HG02759 (cell line): Measurements from ENCODE around the gene APOB.

Experiments used
- ATAC-seq: cut with Tn5 transposase; IDR thresholded peaks from one replicate; pipeline ENCODE4 v1.9.1; 2021; ENCODE audit warnings: mild to moderate bottlenecking, moderate library complexity; ENCODE audit not compliant: unreplicated experiment

APOB gene

DNA sequence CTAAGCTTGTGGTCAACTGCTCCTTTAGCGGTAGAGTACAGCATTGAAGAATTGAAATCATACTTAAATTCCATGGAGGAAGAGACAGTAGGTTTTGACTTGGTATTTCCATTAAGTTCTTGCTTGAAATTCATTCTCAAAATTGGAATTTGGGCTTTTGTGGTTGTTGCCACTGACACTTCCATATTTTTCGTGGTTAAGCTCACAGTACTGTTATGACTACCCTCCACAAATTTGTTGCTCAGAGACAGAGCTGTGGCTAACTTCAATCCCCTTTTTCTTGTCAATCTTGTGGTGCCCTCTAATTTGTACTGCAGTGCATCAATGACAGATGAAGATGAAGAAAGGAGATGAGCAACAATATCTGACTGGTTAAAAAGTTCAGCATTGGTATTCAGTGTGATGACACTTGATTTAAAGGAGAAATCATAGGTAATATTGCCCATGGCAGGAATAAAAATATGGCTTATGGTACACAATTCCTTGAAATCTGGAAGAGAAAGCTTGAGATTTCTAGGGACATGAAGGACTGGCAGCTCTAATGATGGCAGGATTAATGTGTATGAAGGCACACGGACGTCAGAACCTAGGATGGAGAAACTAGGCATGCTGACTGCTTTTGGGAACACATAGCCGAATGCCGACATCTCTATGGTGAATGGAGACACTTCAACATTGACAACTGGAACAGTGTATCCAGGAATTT is 37.3 kb downstream of the APOB start:
- no peak for ATAC-seq

GRCh38 chr2:21005700-21006422 is 38.0 kb downstream of the APOB start:
- no peak for ATAC-seq

- no peak for ATAC-seq
Observed at GRCh38 chr2:21005111-21005699, 38.7 kb downstream of the APOB start.

- no peak for ATAC-seq
Observed at GRCh38 chr2:21004181-21004572, 39.7 kb downstream of the APOB start.

DNA sequence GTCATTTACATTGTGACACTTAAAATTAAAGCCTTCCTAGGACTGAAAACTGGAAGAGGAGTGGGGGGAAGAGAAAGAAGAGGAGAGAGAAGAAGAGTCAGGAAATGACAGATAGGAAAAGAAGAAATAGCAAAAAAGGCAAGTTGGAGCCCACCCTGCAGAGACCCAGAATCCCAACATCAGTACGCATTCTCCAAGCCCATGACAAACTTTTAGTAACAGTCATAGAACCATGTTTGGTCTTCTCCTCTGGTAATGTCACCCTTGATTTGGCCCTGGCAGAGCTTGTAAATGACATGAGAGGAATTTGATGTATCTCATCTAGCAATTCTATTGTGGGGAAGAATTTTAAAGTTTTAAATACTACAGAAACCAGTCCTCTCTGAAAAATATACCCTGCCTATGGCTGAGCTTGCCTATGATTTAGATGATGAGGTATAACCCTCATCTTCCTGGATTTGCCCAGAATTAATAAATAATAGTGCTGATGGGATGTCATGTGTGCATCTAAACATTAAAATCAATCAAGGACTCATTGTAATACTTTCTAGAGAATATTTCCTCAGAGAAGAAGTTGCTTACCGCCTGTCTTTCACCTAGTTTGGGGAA is 40.2 kb downstream of the APOB start:
- ATAC-seq = no peak

DNA sequence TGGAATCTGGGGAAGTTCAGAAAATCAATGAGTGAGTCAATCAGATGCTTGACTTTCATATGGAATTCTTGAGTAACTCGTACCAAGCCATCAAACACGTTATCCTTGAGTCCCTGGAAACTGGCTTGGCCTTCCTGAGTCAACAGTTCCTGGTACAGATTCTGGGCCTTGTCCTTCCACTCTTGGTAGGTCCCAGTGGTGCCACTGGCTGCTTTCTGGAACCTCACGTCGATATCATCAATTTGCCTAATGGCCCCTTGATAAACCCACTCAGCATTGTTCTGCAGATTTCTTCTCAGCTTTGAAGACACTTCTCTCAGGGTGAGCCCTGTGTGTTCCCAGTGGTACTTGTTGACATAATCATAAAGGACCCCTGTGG is 41.1 kb downstream of the APOB start:
- ATAC-seq = no peak

DNA sequence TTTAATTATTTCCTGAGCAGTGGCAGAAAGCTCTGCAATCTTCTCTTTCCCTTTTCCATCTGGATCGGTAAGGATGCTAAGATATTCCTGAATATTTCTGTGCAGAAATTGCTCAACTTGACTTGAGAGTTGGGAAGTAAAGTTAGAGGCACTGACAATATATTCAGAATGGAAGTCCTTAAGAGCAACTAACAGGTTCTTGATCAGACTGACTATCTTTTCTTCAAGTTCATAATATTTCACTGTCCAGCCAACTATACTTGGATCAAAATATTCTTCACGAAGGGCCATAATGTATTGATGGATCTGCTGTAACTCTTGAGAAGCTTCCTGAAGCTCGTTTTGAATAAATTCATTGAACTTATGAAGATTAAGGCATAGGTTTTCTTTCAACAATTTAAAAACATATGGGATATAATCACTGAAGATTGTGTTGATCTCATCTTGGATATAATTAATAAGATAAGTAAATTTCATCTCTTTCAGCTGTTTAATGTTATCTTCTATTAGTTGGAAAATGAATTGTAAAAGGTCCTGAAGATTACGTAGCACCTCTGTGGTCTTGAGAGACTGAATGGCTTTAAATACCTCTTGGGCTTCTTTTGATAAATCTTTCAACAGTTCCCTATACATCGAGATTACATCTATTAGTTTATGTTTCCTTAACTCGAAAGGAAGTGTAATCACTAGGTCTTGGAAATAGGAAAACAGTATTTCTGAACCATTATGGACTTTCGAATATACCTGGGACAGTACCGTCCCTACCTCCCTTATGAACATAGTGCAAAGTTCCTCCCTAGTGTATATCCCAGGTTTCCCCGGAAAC is 41.7 kb downstream of the APOB start:
- no peak for ATAC-seq

- no peak for ATAC-seq
Observed at GRCh38 chr2:21001225-21001946, 42.5 kb downstream of the APOB start.

DNA sequence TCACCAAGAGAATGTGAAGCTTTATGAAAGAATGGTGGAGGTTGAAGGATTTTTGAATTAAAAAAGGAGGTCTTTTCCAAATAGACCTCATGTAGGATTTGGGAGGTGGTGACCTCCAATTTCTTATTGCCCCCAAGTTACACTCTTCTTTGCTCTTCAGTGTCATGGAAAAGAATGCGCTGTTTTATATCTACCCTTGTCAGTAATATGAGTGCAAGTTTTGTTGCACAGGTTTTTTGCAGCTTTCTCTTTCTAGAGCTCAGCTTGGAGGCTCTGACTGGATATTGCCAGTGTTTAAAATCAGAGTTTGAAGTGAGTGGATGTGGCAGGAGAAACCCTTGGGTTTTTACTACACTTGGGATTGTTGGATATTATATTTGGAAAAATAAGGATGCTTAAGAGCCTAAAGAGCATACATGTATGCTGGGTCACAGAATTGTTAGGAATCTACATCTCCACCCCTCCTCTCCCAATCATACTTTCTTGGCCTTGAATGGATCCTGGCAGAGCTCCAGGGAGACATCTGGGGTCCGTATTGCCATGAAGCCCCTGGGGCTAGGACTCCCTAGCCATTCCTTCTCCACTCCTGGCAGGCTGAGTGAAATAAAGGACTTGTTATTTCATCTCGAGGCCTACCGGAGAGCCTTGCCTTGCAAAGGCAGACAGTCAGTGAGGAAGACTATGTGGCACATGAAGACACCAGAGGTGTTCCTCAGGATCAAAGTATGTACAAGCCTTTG is 43.8 kb downstream of the APOB start:
- no peak for ATAC-seq

GRCh38 chr2:20998972-20999905 is 44.6 kb downstream of the APOB start:
- ATAC-seq = no peak

- no peak for ATAC-seq
Observed at GRCh38 chr2:20997953-20998722, 45.7 kb downstream of the APOB start.

- ATAC-seq = peak; percentile 58
Observed at GRCh38 chr2:20994130-20994529, 49.7 kb downstream of the APOB start.

DNA sequence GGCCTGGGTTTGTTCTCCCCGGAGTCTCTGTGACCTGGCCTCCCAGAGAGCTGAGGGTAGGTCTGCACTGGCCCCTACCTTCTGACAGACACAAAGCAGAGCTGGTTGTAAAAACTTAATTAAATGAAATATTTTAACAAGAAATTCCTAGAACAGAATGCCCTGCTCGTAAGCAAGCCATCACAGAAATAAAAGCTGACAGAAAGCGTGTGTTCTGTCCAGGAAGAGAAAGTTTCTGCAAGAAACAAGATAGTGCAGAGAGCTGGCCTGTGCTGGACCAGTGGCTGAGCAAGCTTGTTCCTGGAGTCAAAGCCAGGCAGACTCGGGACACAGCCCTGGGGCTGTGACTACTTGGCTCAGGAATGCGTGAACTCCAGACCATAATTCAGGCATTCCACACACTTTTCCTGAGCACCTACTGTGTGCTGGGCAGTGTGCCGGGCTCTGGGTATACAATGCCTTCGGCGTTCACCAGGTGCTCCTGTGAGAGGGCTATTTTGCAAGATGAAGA is 51.6 kb downstream of the APOB start:
- no peak for ATAC-seq

- ATAC-seq = no peak
Observed at GRCh38 chr2:20990442-20991430, 53.1 kb downstream of the APOB start.

- no peak for ATAC-seq
Observed at GRCh38 chr2:20989404-20989803, 54.5 kb downstream of the APOB start.

DNA sequence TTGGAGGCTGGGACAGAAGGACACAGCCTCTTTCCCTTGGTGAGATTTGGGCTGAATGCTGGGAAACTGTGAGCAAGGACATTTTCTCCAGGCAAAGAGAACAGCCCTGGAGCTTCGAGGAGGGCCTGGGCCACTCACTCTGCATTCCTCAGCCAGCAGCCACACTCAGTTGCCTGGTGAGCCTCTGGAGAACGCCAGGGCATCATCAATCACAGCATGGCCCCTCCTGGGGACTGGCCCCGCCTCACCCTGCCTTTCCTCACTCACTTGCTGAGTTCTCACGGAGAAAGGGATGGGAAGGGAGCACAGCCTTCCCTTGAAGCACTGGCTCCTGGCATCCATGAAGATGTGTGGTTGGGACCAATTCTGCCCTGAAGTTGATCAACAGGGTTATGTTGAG is 55.0 kb downstream of the APOB start:
- ATAC-seq = no peak
